ENCODE results near the gene C9orf153. TPM values are rescaled to one million over a fixed set of nuclear protein-coding genes. Genes with fewer than 3 reads are reported as not detected.
A peak's percentile ranks its signal among the peaks of the same experiment; 100 is the strongest.
"Not testable (repeated sequence)": the region's sequence is repeated elsewhere in the genome, so short reads cannot be mapped to it uniquely, and the experiment has no call there.

C9orf153 gene
- total RNA-seq, 1 donor from 2014 or later: not detected

GRCh38 chr9:86201474-86202337 is 57.8 kb downstream of the C9orf153 start:
- FAIRE-seq: no peak
- no peak for DNase-seq (ENCODE audit: low spot score in 2 of 2)

- DNase-seq (ENCODE audit: low spot score in 2 of 2) (no peak), FAIRE-seq (no peak)
Observed at GRCh38 chr9:86200599-86201162, 58.8 kb downstream of the C9orf153 start.

- DNase-seq (ENCODE audit: low spot score in 2 of 2) (no peak), FAIRE-seq (no peak)
Observed at GRCh38 chr9:86193088-86193487, 66.4 kb downstream of the C9orf153 start.

- not testable (repeated sequence) for FAIRE-seq; DNase-seq (ENCODE audit: low spot score in 2 of 2)
Observed at GRCh38 chr9:86190700-86191099, 68.8 kb downstream of the C9orf153 start.

- FAIRE-seq (no peak), DNase-seq (ENCODE audit: low spot score in 2 of 2) (no peak)
Observed at GRCh38 chr9:86187121-86187520, 72.3 kb downstream of the C9orf153 start.

- DNase-seq (ENCODE audit: low spot score in 2 of 2) (no peak), FAIRE-seq (no peak)
Observed at GRCh38 chr9:86186696-86187095, 72.8 kb downstream of the C9orf153 start.

- no peak for FAIRE-seq
- peak in 1 of 2 donors; percentile 30 for DNase-seq (ENCODE audit: low spot score in 2 of 2)
Observed at GRCh38 chr9:86185872-86186271, 73.6 kb downstream of the C9orf153 start.

- FAIRE-seq (no peak), DNase-seq (ENCODE audit: low spot score in 2 of 2) (no peak)
Observed at GRCh38 chr9:86184138-86184524, 75.3 kb downstream of the C9orf153 start.

- DNase-seq (ENCODE audit: low spot score in 2 of 2) (no peak), FAIRE-seq (no peak)
Observed at GRCh38 chr9:86183229-86184137, 76.0 kb downstream of the C9orf153 start.

GRCh38 chr9:86181379-86182315 is 77.8 kb downstream of the C9orf153 start:
- FAIRE-seq (no peak), DNase-seq (ENCODE audit: low spot score in 2 of 2) (no peak)

GRCh38 chr9:86178503-86178902 is 81.0 kb downstream of the C9orf153 start:
- FAIRE-seq: no peak
- DNase-seq (ENCODE audit: low spot score in 2 of 2): no peak

- FAIRE-seq: no peak
Observed at GRCh38 chr9:86177995-86178394, 81.5 kb downstream of the C9orf153 start.

GRCh38 chr9:86176468-86176867 is 83.0 kb downstream of the C9orf153 start:
- FAIRE-seq (no peak), DNase-seq (ENCODE audit: low spot score in 2 of 2) (no peak)

More at GRCh38 chr9:86177995-86178394, 81.5 kb downstream of the C9orf153 start:
- DNase-seq (ENCODE audit: low spot score in 2 of 2): no peak

- no peak for FAIRE-seq
- DNase-seq (ENCODE audit: low spot score in 2 of 2): no peak
Observed at GRCh38 chr9:86175743-86176456, 83.6 kb downstream of the C9orf153 start.

GRCh38 chr9:86175223-86175622 is 84.2 kb downstream of the C9orf153 start:
- FAIRE-seq: no peak
- no peak for DNase-seq (ENCODE audit: low spot score in 2 of 2)
